Thyroid gland (tissue), 4 donors: Measurements from ENCODE around the gene ZNF618.

Experiments used
- POLR2A ChIP-seq, 2 donors: fragments of 450-650 bp; IDR thresholded peaks; one replicate each; pipeline ENCODE4 v1.6.1; 2017; ENCODE audit warnings: antibody characterized with exemption in 2 of 2, mild to moderate bottlenecking in 2 of 2, moderate library complexity in 1 of 2
- TF ChIP-seq, protein P1 (sequence below), 6 experiments: fragments of 200-600 bp in 3 of 6; fragments of 450-650 bp in 3 of 6; sonication (generic) in 3 of 6; IDR thresholded peaks; one replicate each; pipeline ENCODE4 v1.5.1; 2016 to 2019; ENCODE audit warnings: antibody characterized with exemption in 6 of 6, mild to moderate bottlenecking in 2 of 6, inconsistent platforms in 1 of 6, moderate library complexity in 1 of 6

GRCh38 chr9:114012126-114012525 lies 136.0 kb downstream of the ZNF618 start:
- TF ChIP-seq, protein P1, sequence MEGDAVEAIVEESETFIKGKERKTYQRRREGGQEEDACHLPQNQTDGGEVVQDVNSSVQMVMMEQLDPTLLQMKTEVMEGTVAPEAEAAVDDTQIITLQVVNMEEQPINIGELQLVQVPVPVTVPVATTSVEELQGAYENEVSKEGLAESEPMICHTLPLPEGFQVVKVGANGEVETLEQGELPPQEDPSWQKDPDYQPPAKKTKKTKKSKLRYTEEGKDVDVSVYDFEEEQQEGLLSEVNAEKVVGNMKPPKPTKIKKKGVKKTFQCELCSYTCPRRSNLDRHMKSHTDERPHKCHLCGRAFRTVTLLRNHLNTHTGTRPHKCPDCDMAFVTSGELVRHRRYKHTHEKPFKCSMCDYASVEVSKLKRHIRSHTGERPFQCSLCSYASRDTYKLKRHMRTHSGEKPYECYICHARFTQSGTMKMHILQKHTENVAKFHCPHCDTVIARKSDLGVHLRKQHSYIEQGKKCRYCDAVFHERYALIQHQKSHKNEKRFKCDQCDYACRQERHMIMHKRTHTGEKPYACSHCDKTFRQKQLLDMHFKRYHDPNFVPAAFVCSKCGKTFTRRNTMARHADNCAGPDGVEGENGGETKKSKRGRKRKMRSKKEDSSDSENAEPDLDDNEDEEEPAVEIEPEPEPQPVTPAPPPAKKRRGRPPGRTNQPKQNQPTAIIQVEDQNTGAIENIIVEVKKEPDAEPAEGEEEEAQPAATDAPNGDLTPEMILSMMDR (IDR thresholded peaks at IDR 0.05) = no peak
- TF ChIP-seq POLR2A (IDR thresholded peaks at IDR 0.05) = no peak
